Esophagus muscularis mucosa (tissue), 4 donors: ENCODE measurements around the gene GATA1.

Experiments used
- EP300 ChIP-seq: sonication (generic); formaldehyde crosslinking; IDR thresholded peaks from one replicate; pipeline ENCODE4 v1.6.1; 2017; ENCODE audit warnings: antibody characterized with exemption
- POLR2A ChIP-seq: fragments of 450-650 bp; IDR thresholded peaks from one replicate; pipeline ENCODE4 v1.6.1; 2017; ENCODE audit warnings: antibody characterized with exemption, moderate library complexity, mild to moderate bottlenecking, low read depth
- POLR2AphosphoS5 ChIP-seq, 2 donors: sonication (generic); formaldehyde crosslinking; IDR thresholded peaks; one replicate each; pipeline ENCODE4 v1.6.1; 2017; ENCODE audit warnings: antibody characterized with exemption in 2 of 2
- TF ChIP-seq, protein P1 (sequence below), 3 experiments: fragments of 200-600 bp in 2 of 3; fragments of 450-650 bp in 1 of 3; sonication (generic) in 2 of 3; IDR thresholded peaks; one replicate each; pipeline ENCODE4 v1.5.1; 2017 to 2019; ENCODE audit warnings: antibody characterized with exemption in 3 of 3, mild to moderate bottlenecking in 2 of 3, moderate library complexity in 1 of 3

DNA sequence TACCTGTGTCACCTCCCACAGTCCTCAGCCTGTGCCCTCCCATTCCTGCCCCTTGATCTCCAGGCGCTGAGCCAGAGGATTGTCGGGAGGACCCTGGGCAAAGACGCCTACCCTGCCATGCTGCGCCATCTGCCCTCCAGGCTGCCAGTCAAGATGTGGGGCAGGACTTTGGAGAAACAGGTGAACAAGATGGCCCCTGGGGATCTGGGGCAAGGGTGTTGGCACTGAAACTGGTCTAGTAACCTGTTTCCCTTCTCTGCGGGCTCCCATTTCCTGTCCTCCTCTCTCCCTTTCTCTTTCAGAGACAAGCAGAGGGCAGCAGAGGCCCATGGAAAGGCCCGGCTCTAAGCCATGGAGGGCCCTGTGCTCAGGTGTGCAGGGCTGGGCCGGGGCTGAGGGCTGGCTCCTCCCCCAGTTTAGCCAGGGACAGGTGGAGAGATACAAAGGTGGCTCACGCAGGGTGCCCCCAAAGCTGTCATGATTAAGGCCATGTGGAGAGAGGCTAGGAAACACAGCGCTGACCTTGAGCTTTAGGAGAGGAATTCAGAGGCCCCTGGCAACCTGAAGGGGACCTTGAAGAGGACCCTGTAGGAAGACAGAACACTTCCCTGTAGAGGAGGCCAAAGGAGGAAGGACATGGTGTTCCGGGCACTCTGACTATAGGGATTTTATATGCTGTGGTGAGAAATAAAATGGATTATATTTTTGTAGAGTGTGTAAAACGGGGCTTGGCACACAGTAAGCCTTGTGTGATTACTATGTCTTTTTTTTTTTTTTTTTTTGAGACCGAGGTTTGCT, 24.5 kb upstream of the GATA1 start, which contains the start of gene GLOD5:
- TF ChIP-seq POLR2A (no peak), POLR2AphosphoS5 (IDR thresholded peaks at IDR 0.05) (no peak), EP300 (no peak)
- TF ChIP-seq, protein P1, sequence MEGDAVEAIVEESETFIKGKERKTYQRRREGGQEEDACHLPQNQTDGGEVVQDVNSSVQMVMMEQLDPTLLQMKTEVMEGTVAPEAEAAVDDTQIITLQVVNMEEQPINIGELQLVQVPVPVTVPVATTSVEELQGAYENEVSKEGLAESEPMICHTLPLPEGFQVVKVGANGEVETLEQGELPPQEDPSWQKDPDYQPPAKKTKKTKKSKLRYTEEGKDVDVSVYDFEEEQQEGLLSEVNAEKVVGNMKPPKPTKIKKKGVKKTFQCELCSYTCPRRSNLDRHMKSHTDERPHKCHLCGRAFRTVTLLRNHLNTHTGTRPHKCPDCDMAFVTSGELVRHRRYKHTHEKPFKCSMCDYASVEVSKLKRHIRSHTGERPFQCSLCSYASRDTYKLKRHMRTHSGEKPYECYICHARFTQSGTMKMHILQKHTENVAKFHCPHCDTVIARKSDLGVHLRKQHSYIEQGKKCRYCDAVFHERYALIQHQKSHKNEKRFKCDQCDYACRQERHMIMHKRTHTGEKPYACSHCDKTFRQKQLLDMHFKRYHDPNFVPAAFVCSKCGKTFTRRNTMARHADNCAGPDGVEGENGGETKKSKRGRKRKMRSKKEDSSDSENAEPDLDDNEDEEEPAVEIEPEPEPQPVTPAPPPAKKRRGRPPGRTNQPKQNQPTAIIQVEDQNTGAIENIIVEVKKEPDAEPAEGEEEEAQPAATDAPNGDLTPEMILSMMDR (IDR thresholded peaks at IDR 0.05) = no peak
